GM23338 (cell line): Measurements from ENCODE around the gene RAB5B. TPM values are rescaled to one million over a fixed set of nuclear protein-coding genes. Genes with fewer than 3 reads are reported as not detected.

Source experiments
- ATAC-seq: fragments of 200-7000 bp; cut with Tn5 transposase; 3 replicates; pipeline ENCODE4 v1.9.1; 2020
- DNase-seq: peaks from one replicate; pipeline ENCODE4 v3.0.0-alpha.2; 2015; ENCODE audit warnings: low spot score
- H2AFZ ChIP-seq: fragments of 200-600 bp; sonication (generic); 2 replicates; pipeline ENCODE4 v1.8.0; 2016; ENCODE audit warnings: antibody characterized with exemption, mild to moderate bottlenecking, moderate library complexity
- H3F3A ChIP-seq: fragments of 200-600 bp; sonication (generic); replicated peaks from 2 replicates; pipeline ENCODE4 v1.8.0; 2017; ENCODE audit warnings: antibody characterized with exemption, mixed run types, low read depth
- H3K27ac ChIP-seq: fragments of 200-600 bp; sonication (generic); 2 replicates; pipeline ENCODE4 v1.6.1; 2016; ENCODE audit warnings: low read depth
- H3K27me3 ChIP-seq: fragments of 200-600 bp; sonication (generic); 2 replicates; pipeline ENCODE4 v1.8.0; 2016; ENCODE audit warnings: mild to moderate bottlenecking, mixed run types, moderate library complexity; ENCODE audit not compliant: insufficient read depth
- H3K36me3 ChIP-seq: fragments of 200-600 bp; sonication (generic); 2 replicates; pipeline ENCODE4 v1.8.0; 2016; ENCODE audit warnings: mild to moderate bottlenecking; ENCODE audit not compliant: insufficient read depth
- H3K4me1 ChIP-seq: fragments of 200-600 bp; sonication (generic); 2 replicates; pipeline ENCODE4 v1.8.0; 2016; ENCODE audit warnings: mild to moderate bottlenecking, moderate library complexity; ENCODE audit not compliant: insufficient read depth
- H3K4me2 ChIP-seq: fragments of 200-600 bp; sonication (generic); 2 replicates; pipeline ENCODE4 v1.7.1; 2017; ENCODE audit warnings: mixed run types
- H3K4me3 ChIP-seq: fragments of 200-600 bp; sonication (generic); 2 replicates; pipeline ENCODE4 v1.6.1; 2016; ENCODE audit warnings: mixed run types
- H3K79me2 ChIP-seq: fragments of 200-600 bp; sonication (generic); replicated peaks from 2 replicates; pipeline ENCODE4 v1.8.0; 2017; ENCODE audit warnings: mild to moderate bottlenecking; ENCODE audit not compliant: insufficient read depth
- H3K9me2 ChIP-seq: fragments of 200-600 bp; sonication (generic); 2 replicates; pipeline ENCODE4 v1.8.0; 2017; ENCODE audit not compliant: insufficient read depth
- H4K20me1 ChIP-seq: fragments of 200-600 bp; sonication (generic); replicated peaks from 2 replicates; pipeline ENCODE4 v1.8.0; 2017; ENCODE audit warnings: mild to moderate bottlenecking; ENCODE audit not compliant: insufficient read depth
- H3K27ac Mint-ChIP-seq: 2 replicates; pipeline ENCODE4 v1.8.0; 2020; ENCODE audit warnings: inconsistent platforms, mild to moderate bottlenecking, moderate library complexity, mixed read lengths
- H3K27me3 Mint-ChIP-seq: 3 replicates; pipeline ENCODE4 v1.8.0; 2022; ENCODE audit warnings: low read depth, mild to moderate bottlenecking, moderate library complexity, mixed read lengths, inconsistent platforms; ENCODE audit not compliant: insufficient read depth, poor library complexity
- H3K36me3 Mint-ChIP-seq: 3 replicates; pipeline ENCODE4 v1.8.0; 2021; ENCODE audit warnings: low read depth, mild to moderate bottlenecking, inconsistent platforms, moderate library complexity, mixed read lengths
- H3K4me1 Mint-ChIP-seq: 3 replicates; pipeline ENCODE4 v1.8.0; 2020; ENCODE audit warnings: mild to moderate bottlenecking, inconsistent platforms, mixed read lengths
- H3K4me3 Mint-ChIP-seq: 3 replicates; pipeline ENCODE4 v1.8.0; 2021; ENCODE audit warnings: moderate library complexity, mild to moderate bottlenecking, inconsistent platforms, mixed read lengths
- H3K9me3 Mint-ChIP-seq: 3 replicates; pipeline ENCODE4 v1.8.0; 2020; ENCODE audit warnings: moderate library complexity, mild to moderate bottlenecking, inconsistent platforms, mixed read lengths
- JUNB ChIP-seq: IDR thresholded peaks from one replicate; pipeline ENCODE4 v1.6.1; 2016; ENCODE audit warnings: antibody characterized with exemption; ENCODE audit not compliant: unreplicated experiment
- STAT1 ChIP-seq: IDR thresholded peaks from one replicate; pipeline ENCODE4 v1.6.1; 2016; ENCODE audit warnings: antibody characterized with exemption; ENCODE audit not compliant: unreplicated experiment
- polyA plus RNA-seq: library from polyadenylated mRNA; unstranded; fragments of >200 nt; fragmentation: Nextera tagmentation; extraction: Ambion mirVana; gene quantifications from 2 replicates; pipeline ENCODE4 v1.2.1, GENCODE V29; 2016
- total RNA-seq: library from RNA; depleted of rRNA; stranded (reverse); fragments of >200 nt; shearing (Covaris generic); gene quantifications from 2 replicates; pipeline ENCODE4 v1.2.3, GENCODE V29; 2014
- TF ChIP-seq, protein P1 (sequence below), 2 experiments: fragments of 200-600 bp in 1 of 2; sonication (generic) in 1 of 2; conservative IDR thresholded peaks; 2 replicates each; pipeline versions ENCODE4 v1.5.1 to v1.6.1; 2016 to 2017; ENCODE audit warnings: antibody characterized with exemption in 2 of 2, low read depth in 2 of 2, mild to moderate bottlenecking in 2 of 2, moderate library complexity in 1 of 2
- TF ChIP-seq, protein P2 (sequence below): IDR thresholded peaks from 2 replicates; pipeline ENCODE4 v1.6.1; 2016; ENCODE audit warnings: antibody characterized with exemption
- TF ChIP-seq, protein P3 (sequence below): fragments of 250-450 bp; sonication (Bioruptor Pico); IDR thresholded peaks from 2 replicates; pipeline ENCODE4 v1.5.0; 2020; ENCODE audit warnings: mild to moderate bottlenecking, moderate library complexity
- TF ChIP-seq, protein P4 (sequence below): IDR thresholded peaks from one replicate; pipeline ENCODE4 v1.6.1; 2018; ENCODE audit warnings: antibody characterized with exemption; ENCODE audit not compliant: unreplicated experiment

Gene RAB5B
- total and polyA plus RNA-seq, 2 experiments from 2014 or later: 19.7 to 46.5 TPM

DNA sequence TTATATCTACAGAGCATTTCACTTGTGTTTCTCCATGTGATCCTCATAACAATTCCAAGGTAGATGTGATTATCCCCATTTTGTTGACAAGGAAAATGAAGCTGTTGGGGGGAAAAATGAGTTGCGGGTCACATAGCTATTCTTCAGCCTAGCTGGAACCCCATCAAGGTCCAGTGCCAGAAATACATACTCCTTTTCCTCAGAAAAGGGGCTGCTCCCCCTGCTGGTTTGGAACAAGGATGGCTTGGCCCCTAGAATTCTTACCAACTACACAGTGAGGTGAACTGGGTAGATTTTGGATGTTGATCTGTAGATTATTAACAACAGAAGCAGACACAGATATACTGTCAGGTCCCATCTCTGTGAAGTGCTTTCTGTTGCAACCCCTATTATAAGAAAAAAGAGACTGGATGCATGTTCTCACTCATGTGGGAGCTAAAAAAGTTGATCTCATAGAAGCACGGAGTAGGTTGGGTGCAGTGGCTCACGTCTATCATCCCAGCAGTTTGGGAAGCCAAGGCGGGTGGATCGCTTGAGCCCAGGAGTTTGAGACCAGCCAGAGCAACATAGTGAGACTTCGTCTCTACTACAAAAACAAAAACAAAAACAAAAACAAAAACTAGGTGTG, 55.9 kb downstream of the RAB5B start:
- Mint-ChIP-seq H3K4me3 (no peak overlapping the region; the same call in 2 of the 3 replicates), H3K27me3 (peaks cover 6% of the 10 kb centered on the region), H3K27ac (peak overlapping the region; percentile 28; the same call in 1 of the 2 replicates), H3K36me3 (peaks cover 78% of the 10 kb centered on the region), H3K9me3 (no peaks in the 10 kb centered on the region), H3K4me1 (no peaks in the 10 kb centered on the region)
- H3K36me3 ChIP-seq: no peaks in the 10 kb centered on the region; the same call in 1 of the 2 replicates
- H4K20me1 ChIP-seq: no peaks in the 10 kb centered on the region
- DNase-seq (peak; percentile 84), ATAC-seq (peak; percentile 91)
- no peak overlapping the region for H2AFZ ChIP-seq
- no peaks in the 10 kb centered on the region for H3K4me1 ChIP-seq
- 0 out of 2 replicates have a peak overlapping the region, but pooled peaks have one; percentile 45 for H3K27ac ChIP-seq
- H3K79me2 ChIP-seq: no peaks in the 10 kb centered on the region
- H3K4me2 ChIP-seq: no peak overlapping the region
- no peaks in the 10 kb centered on the region for H3K9me2 ChIP-seq
- TF ChIP-seq, protein P1, sequence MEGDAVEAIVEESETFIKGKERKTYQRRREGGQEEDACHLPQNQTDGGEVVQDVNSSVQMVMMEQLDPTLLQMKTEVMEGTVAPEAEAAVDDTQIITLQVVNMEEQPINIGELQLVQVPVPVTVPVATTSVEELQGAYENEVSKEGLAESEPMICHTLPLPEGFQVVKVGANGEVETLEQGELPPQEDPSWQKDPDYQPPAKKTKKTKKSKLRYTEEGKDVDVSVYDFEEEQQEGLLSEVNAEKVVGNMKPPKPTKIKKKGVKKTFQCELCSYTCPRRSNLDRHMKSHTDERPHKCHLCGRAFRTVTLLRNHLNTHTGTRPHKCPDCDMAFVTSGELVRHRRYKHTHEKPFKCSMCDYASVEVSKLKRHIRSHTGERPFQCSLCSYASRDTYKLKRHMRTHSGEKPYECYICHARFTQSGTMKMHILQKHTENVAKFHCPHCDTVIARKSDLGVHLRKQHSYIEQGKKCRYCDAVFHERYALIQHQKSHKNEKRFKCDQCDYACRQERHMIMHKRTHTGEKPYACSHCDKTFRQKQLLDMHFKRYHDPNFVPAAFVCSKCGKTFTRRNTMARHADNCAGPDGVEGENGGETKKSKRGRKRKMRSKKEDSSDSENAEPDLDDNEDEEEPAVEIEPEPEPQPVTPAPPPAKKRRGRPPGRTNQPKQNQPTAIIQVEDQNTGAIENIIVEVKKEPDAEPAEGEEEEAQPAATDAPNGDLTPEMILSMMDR (conservative IDR thresholded peaks at IDR 0.05; ENCODE audit: low read depth in 2 of 2): peak; percentile 80
- no peak for TF ChIP-seq JUNB
- H3K27me3 ChIP-seq: no peaks in the 10 kb centered on the region
- no peaks in the 10 kb centered on the region for H3F3A ChIP-seq
- no peak overlapping the region for H3K4me3 ChIP-seq

DNA sequence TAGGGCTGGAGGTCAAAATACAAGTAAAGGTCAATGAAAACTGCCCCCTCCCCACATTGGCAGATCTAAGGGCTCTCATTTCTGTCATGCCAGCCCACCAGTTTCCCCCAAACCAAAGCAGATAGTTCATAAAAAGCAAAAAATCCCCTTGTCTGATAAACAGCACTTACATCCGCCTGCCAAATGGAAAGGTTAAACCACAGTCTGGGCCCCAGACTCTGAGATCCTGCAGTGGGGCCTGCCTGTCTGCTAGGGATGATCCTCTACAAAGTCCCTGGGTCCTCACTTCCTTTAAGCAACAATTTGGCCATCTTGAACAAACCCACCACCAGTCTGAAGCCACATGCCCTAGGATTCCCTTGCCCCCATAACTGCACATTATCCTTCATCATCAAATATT, 58.1 kb downstream of the RAB5B start:
- TF ChIP-seq, protein P2, sequence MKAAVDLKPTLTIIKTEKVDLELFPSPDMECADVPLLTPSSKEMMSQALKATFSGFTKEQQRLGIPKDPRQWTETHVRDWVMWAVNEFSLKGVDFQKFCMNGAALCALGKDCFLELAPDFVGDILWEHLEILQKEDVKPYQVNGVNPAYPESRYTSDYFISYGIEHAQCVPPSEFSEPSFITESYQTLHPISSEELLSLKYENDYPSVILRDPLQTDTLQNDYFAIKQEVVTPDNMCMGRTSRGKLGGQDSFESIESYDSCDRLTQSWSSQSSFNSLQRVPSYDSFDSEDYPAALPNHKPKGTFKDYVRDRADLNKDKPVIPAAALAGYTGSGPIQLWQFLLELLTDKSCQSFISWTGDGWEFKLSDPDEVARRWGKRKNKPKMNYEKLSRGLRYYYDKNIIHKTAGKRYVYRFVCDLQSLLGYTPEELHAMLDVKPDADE: no peak
- TF ChIP-seq, protein P3, sequence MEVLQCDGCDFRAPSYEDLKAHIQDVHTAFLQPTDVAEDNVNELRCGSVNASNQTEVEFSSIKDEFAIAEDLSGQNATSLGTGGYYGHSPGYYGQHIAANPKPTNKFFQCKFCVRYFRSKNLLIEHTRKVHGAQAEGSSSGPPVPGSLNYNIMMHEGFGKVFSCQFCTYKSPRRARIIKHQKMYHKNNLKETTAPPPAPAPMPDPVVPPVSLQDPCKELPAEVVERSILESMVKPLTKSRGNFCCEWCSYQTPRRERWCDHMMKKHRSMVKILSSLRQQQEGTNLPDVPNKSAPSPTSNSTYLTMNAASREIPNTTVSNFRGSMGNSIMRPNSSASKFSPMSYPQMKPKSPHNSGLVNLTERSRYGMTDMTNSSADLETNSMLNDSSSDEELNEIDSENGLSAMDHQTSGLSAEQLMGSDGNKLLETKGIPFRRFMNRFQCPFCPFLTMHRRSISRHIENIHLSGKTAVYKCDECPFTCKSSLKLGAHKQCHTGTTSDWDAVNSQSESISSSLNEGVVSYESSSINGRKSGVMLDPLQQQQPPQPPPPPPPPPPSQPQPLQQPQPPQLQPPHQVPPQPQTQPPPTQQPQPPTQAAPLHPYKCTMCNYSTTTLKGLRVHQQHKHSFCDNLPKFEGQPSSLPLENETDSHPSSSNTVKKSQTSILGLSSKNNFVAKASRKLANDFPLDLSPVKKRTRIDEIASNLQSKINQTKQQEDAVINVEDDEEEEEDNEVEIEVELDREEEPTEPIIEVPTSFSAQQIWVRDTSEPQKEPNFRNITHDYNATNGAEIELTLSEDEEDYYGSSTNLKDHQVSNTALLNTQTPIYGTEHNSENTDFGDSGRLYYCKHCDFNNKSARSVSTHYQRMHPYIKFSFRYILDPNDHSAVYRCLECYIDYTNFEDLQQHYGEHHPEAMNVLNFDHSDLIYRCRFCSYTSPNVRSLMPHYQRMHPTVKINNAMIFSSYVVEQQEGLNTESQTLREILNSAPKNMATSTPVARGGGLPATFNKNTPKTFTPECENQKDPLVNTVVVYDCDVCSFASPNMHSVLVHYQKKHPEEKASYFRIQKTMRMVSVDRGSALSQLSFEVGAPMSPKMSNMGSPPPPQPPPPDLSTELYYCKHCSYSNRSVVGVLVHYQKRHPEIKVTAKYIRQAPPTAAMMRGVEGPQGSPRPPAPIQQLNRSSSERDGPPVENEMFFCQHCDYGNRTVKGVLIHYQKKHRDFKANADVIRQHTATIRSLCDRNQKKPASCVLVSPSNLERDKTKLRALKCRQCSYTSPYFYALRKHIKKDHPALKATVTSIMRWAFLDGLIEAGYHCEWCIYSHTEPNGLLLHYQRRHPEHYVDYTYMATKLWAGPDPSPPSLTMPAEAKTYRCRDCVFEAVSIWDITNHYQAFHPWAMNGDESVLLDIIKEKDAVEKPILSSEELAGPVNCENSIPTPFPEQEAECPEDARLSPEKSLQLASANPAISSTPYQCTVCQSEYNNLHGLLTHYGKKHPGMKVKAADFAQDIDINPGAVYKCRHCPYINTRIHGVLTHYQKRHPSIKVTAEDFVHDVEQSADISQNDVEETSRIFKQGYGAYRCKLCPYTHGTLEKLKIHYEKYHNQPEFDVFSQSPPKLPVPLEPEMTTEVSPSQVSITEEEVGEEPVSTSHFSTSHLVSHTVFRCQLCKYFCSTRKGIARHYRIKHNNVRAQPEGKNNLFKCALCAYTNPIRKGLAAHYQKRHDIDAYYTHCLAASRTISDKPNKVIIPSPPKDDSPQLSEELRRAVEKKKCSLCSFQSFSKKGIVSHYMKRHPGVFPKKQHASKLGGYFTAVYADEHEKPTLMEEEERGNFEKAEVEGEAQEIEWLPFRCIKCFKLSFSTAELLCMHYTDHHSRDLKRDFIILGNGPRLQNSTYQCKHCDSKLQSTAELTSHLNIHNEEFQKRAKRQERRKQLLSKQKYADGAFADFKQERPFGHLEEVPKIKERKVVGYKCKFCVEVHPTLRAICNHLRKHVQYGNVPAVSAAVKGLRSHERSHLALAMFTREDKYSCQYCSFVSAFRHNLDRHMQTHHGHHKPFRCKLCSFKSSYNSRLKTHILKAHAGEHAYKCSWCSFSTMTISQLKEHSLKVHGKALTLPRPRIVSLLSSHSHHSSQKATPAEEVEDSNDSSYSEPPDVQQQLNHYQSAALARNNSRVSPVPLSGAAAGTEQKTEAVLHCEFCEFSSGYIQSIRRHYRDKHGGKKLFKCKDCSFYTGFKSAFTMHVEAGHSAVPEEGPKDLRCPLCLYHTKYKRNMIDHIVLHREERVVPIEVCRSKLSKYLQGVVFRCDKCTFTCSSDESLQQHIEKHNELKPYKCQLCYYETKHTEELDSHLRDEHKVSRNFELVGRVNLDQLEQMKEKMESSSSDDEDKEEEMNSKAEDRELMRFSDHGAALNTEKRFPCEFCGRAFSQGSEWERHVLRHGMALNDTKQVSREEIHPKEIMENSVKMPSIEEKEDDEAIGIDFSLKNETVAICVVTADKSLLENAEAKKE (CRISPR knock-in tag): no peak
- TF ChIP-seq, protein P4, sequence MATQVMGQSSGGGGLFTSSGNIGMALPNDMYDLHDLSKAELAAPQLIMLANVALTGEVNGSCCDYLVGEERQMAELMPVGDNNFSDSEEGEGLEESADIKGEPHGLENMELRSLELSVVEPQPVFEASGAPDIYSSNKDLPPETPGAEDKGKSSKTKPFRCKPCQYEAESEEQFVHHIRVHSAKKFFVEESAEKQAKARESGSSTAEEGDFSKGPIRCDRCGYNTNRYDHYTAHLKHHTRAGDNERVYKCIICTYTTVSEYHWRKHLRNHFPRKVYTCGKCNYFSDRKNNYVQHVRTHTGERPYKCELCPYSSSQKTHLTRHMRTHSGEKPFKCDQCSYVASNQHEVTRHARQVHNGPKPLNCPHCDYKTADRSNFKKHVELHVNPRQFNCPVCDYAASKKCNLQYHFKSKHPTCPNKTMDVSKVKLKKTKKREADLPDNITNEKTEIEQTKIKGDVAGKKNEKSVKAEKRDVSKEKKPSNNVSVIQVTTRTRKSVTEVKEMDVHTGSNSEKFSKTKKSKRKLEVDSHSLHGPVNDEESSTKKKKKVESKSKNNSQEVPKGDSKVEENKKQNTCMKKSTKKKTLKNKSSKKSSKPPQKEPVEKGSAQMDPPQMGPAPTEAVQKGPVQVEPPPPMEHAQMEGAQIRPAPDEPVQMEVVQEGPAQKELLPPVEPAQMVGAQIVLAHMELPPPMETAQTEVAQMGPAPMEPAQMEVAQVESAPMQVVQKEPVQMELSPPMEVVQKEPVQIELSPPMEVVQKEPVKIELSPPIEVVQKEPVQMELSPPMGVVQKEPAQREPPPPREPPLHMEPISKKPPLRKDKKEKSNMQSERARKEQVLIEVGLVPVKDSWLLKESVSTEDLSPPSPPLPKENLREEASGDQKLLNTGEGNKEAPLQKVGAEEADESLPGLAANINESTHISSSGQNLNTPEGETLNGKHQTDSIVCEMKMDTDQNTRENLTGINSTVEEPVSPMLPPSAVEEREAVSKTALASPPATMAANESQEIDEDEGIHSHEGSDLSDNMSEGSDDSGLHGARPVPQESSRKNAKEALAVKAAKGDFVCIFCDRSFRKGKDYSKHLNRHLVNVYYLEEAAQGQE: no peak
- TF ChIP-seq STAT1: no peak
- H3K4me3 ChIP-seq: no peak overlapping the region
- H3K9me3 Mint-ChIP-seq: no peaks in the 10 kb centered on the region
- DNase-seq (no peak), ATAC-seq (no peak)
- H2AFZ ChIP-seq: no peak overlapping the region
- no peak overlapping the region for H3K27ac Mint-ChIP-seq
- H3K27ac ChIP-seq: no peak overlapping the region
- H3K79me2 ChIP-seq: no peaks in the 10 kb centered on the region
- H4K20me1 ChIP-seq: no peaks in the 10 kb centered on the region
- no peak overlapping the region; the same call in 2 of the 3 replicates for H3K4me3 Mint-ChIP-seq
- H3K4me2 ChIP-seq: no peak overlapping the region
- peaks cover 69% of the 10 kb centered on the region for H3K36me3 Mint-ChIP-seq
- no peaks in the 10 kb centered on the region for H3K4me1 ChIP-seq
- no peaks in the 10 kb centered on the region for H3K27me3 ChIP-seq
- peaks cover 2% of the 10 kb centered on the region; the same call in 2 of the 3 replicates for H3K4me1 Mint-ChIP-seq
- no peaks in the 10 kb centered on the region for H3K9me2 ChIP-seq
- H3K27me3 Mint-ChIP-seq: peaks cover 2% of the 10 kb centered on the region
- no peaks in the 10 kb centered on the region; the same call in 1 of the 2 replicates for H3K36me3 ChIP-seq
- no peaks in the 10 kb centered on the region for H3F3A ChIP-seq
